Gastrocnemius medialis (tissue), 4 donors: Measurements from ENCODE around the gene SMAD3.

Source experiments
- POLR2A ChIP-seq, 2 donors: fragments of 450-650 bp; IDR thresholded peaks; one replicate each; pipeline ENCODE4 v1.6.1; 2017; ENCODE audit warnings: antibody characterized with exemption in 2 of 2, mild to moderate bottlenecking in 2 of 2, moderate library complexity in 2 of 2
- TF ChIP-seq, protein P1 (sequence below), 5 experiments: fragments of 450-650 bp in 3 of 5; fragments of 200-600 bp in 2 of 5; sonication (generic) in 2 of 5; IDR thresholded peaks in 4 of 5; conservative IDR thresholded peaks in 1 of 5; 1 replicate in 4 of 5; 2 replicates in 1 of 5; pipeline ENCODE4 v1.5.1; 2016 to 2019; ENCODE audit warnings: antibody characterized with exemption in 5 of 5, mild to moderate bottlenecking in 3 of 5, moderate library complexity in 3 of 5

DNA sequence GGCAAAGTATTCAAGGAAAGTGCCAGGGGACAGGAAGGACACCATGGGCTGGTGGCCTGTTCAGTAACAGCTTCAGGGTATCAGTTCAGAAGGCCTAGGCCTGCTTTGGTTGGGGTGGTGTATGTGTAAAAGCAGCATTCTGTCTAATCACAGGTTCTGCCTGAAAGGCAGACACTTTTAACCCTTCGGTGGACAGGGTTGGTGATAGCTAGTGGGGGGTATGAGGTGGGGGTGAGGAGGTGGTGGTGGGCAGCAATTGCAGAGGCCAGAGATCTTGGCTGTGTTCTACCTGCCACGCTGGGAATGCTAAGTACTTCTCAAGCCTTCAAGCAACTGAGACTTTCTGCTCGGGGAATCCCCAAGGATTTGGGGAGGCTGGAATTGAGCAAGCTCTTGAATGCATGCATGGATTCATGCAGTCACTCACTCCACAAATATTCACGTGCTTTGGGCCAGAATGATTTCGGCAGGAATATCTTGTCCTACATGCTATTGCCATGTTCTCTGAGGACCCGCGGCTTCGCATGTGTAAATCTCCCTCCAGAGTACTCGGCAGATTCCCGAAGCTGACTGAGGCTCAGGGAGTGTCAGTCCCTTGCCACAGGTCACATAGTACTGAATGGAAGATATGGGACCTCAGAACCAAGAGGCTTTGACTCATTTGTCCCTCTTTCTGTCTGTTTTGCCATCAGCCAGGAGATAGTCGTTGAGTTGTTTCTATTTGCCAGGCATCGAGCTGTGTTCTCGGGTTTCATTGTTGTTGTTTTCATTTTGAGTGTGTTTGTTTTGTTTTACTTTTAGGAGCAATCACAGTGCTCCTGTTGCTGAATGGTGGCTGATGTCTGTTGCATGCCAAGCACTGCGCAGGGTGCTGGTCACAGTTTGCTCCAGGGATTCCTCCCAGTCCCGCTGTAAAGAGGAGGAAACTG, 65.5 kb downstream of the SMAD3 start:
- TF ChIP-seq, protein P1, sequence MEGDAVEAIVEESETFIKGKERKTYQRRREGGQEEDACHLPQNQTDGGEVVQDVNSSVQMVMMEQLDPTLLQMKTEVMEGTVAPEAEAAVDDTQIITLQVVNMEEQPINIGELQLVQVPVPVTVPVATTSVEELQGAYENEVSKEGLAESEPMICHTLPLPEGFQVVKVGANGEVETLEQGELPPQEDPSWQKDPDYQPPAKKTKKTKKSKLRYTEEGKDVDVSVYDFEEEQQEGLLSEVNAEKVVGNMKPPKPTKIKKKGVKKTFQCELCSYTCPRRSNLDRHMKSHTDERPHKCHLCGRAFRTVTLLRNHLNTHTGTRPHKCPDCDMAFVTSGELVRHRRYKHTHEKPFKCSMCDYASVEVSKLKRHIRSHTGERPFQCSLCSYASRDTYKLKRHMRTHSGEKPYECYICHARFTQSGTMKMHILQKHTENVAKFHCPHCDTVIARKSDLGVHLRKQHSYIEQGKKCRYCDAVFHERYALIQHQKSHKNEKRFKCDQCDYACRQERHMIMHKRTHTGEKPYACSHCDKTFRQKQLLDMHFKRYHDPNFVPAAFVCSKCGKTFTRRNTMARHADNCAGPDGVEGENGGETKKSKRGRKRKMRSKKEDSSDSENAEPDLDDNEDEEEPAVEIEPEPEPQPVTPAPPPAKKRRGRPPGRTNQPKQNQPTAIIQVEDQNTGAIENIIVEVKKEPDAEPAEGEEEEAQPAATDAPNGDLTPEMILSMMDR (IDR thresholded peaks at IDR 0.05 in 4 of 5, conservative IDR thresholded peaks at IDR 0.05 in 1 of 5), result no peak
- TF ChIP-seq POLR2A (IDR thresholded peaks at IDR 0.05), result peak in 1 of 2 donors; percentile 22
